NT2/D1 (cell line): ENCODE data around the gene TPD52L2.

Experiments used
- SUZ12 ChIP-seq: IDR thresholded peaks from 2 replicates; pipeline ENCODE4 v1.6.1; 2011; ENCODE audit not compliant: insufficient read length, insufficient read depth; ENCODE audit errors: extremely low read depth
- YY1 ChIP-seq: IDR thresholded peaks from 2 replicates; pipeline ENCODE4 v1.6.1; 2011; ENCODE audit not compliant: insufficient read length, insufficient read depth
- ZNF274 ChIP-seq: IDR thresholded peaks from 2 replicates; pipeline ENCODE4 v1.6.1; 2011; ENCODE audit warnings: mild to moderate bottlenecking, low read depth, low read length

DNA sequence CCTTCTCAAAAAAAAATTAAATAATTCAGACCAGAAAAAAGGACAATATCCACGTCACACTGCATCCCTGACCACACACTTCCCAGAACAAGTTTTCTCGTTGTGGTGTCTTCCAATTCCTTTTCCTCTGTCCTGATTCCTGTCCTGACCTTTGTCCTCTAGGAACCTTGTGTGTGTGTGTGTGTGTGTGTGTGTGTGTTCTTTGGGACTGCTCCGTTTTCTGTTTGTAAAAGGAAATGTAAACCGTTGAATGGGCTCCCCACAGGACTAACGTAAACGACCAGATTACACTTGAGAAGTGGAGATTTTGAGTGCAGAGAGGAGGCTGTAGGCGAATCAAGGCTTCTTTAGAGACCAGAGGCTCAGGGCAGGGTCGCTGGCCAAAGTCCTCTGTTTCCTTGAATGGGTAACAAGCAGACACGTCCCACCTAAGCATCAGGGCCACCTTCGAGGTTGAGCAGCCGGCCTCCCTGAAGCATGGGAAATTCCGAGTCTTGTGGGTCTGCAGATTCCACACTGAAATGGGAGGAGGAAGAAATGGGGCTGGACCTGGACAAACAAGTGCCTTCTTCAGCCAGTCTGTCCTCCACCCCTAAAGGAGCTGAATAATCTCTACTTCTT, 41.3 kb upstream of the TPD52L2 start:
- TF ChIP-seq YY1 (no peak), ZNF274 (no peak), SUZ12 (no peak)
